Activated naive CD8-positive, alpha-beta T cell treated with anti-CD3 and anti-CD28 coated beads, Interleukin-2, amount 10 ng/mL, durations not matched to agents 7 days and 5 days (primary cell): Measurements from ENCODE around the gene RNF113B. TPM values are rescaled to one million over a fixed set of nuclear protein-coding genes. Genes with fewer than 3 reads are reported as not detected.

Experiments used
- ATAC-seq: fragments of 150-1000 bp; cut with Tn5 transposase; one replicate; pipeline ENCODE4 v1.10.0; 2021; ENCODE audit warnings: low read depth, moderate library complexity
- POLR2A ChIA-PET: fragments of 350-600 bp; sonication (Branson Sonifier 250); formaldehyde crosslinking; loops from one replicate; lab custom pipeline; 2021; ENCODE audit warnings: antibody characterized with exemption; lab: Charles Lee
- DNase-seq: peaks from one replicate; pipeline ENCODE4 v3.0.0; 2021
- H3K27ac Mint-ChIP-seq: one replicate; pipeline ENCODE4 v1.8.0; 2022; ENCODE audit warnings: mild to moderate bottlenecking, mixed read lengths
- H3K27me3 Mint-ChIP-seq: one replicate; pipeline ENCODE4 v1.8.0; 2022; ENCODE audit warnings: mild to moderate bottlenecking, moderate library complexity, mixed read lengths
- H3K36me3 Mint-ChIP-seq: one replicate; pipeline ENCODE4 v1.8.0; 2021; ENCODE audit warnings: mild to moderate bottlenecking, mixed read lengths
- H3K4me1 Mint-ChIP-seq: one replicate; pipeline ENCODE4 v1.8.0; 2021; ENCODE audit warnings: mixed read lengths
- H3K4me3 Mint-ChIP-seq: one replicate; pipeline ENCODE4 v1.8.0; 2022; ENCODE audit warnings: mild to moderate bottlenecking, moderate library complexity, mixed read lengths
- H3K9me3 Mint-ChIP-seq: one replicate; pipeline ENCODE4 v1.8.0; 2021; ENCODE audit warnings: mixed read lengths
- total RNA-seq, 2 experiments: library from RNA; stranded (reverse); gene quantifications; one replicate each; pipeline ENCODE4 v1.2.3, GENCODE V29; 2021

RNF113B gene
- total RNA-seq: not detected

- Mint-ChIP-seq H3K27ac (no peak within 1 kb of the TSS), H3K4me1 (no peaks in the 10 kb centered on the region), H3K27me3 (peaks cover 4% of the 10 kb centered on the region), H3K36me3 (no peaks in the 10 kb centered on the region), H3K9me3 (no peaks in the 10 kb centered on the region), H3K4me3 (no peak within 1 kb of the TSS)
- POLR2A ChIA-PET: no interaction called here
- ATAC-seq (no peak), DNase-seq (no peak)
Observed at GRCh38 chr13:98176777-98177608, at the start of gene RNF113B. TSS of gene RNF113B (minus strand) at chr13:98177269. CDS start at chr13:98177236, 33 bp downstream.

GRCh38 chr13:98226496-98226895, 49.4 kb upstream of the RNF113B start:
- Mint-ChIP-seq H3K27me3 (no peaks in the 10 kb centered on the region), H3K9me3 (no peaks in the 10 kb centered on the region), H3K4me1 (no peaks in the 10 kb centered on the region), H3K27ac (no peak overlapping the region), H3K36me3 (no peaks in the 10 kb centered on the region), H3K4me3 (no peak overlapping the region)
- POLR2A ChIA-PET: no interaction called here
- DNase-seq: no peak
- ATAC-seq: no peak

GRCh38 chr13:98225036-98225940, 48.2 kb upstream of the RNF113B start:
- Mint-ChIP-seq H3K9me3 (no peaks in the 10 kb centered on the region), H3K4me3 (no peak overlapping the region), H3K27ac (no peak overlapping the region), H3K27me3 (peaks cover 6% of the 10 kb centered on the region), H3K36me3 (no peaks in the 10 kb centered on the region), H3K4me1 (no peaks in the 10 kb centered on the region)
- DNase-seq (no peak), ATAC-seq (no peak)
- POLR2A ChIA-PET: no interaction called here

GRCh38 chr13:98224557-98224956, 47.5 kb upstream of the RNF113B start:
- no peak overlapping the region for H3K27ac Mint-ChIP-seq
- H3K9me3 Mint-ChIP-seq: no peaks in the 10 kb centered on the region
- ATAC-seq: no peak
- H3K36me3 Mint-ChIP-seq: no peaks in the 10 kb centered on the region
- H3K4me1 Mint-ChIP-seq: no peaks in the 10 kb centered on the region
- peaks cover 6% of the 10 kb centered on the region for H3K27me3 Mint-ChIP-seq
- DNase-seq: no peak
- POLR2A ChIA-PET: no interaction called here
- H3K4me3 Mint-ChIP-seq: no peak overlapping the region

GRCh38 chr13:98223741-98224140, 46.7 kb upstream of the RNF113B start:
- no peaks in the 10 kb centered on the region for H3K36me3 Mint-ChIP-seq
- no peak overlapping the region for H3K4me3 Mint-ChIP-seq
- POLR2A ChIA-PET: no interaction called here
- DNase-seq: no peak
- no peaks in the 10 kb centered on the region for H3K9me3 Mint-ChIP-seq
- H3K27ac Mint-ChIP-seq: no peak overlapping the region
- no peaks in the 10 kb centered on the region for H3K4me1 Mint-ChIP-seq
- H3K27me3 Mint-ChIP-seq: peaks cover 6% of the 10 kb centered on the region
- no peak for ATAC-seq

GRCh38 chr13:98222816-98223215, 45.7 kb upstream of the RNF113B start:
- POLR2A ChIA-PET: no interaction called here
- Mint-ChIP-seq H3K9me3 (no peaks in the 10 kb centered on the region), H3K4me3 (no peak overlapping the region), H3K36me3 (no peaks in the 10 kb centered on the region), H3K27ac (no peak overlapping the region), H3K27me3 (peaks cover 7% of the 10 kb centered on the region), H3K4me1 (no peaks in the 10 kb centered on the region)
- DNase-seq (no peak), ATAC-seq (no peak)

GRCh38 chr13:98222081-98222554, 45.0 kb upstream of the RNF113B start:
- ATAC-seq (no peak), DNase-seq (no peak)
- Mint-ChIP-seq H3K9me3 (no peaks in the 10 kb centered on the region), H3K4me1 (no peaks in the 10 kb centered on the region), H3K4me3 (no peak overlapping the region), H3K27me3 (peaks cover 7% of the 10 kb centered on the region), H3K27ac (no peak overlapping the region), H3K36me3 (no peaks in the 10 kb centered on the region)
- POLR2A ChIA-PET: no interaction called here

- no peaks in the 10 kb centered on the region for H3K9me3 Mint-ChIP-seq
- H3K4me3 Mint-ChIP-seq: no peak overlapping the region
- POLR2A ChIA-PET: no interaction called here
- DNase-seq (no peak), ATAC-seq (no peak)
- H3K4me1 Mint-ChIP-seq: no peaks in the 10 kb centered on the region
- H3K27ac Mint-ChIP-seq: no peak overlapping the region
- no peaks in the 10 kb centered on the region for H3K36me3 Mint-ChIP-seq
- peaks cover 7% of the 10 kb centered on the region for H3K27me3 Mint-ChIP-seq
Observed at GRCh38 chr13:98221234-98221633, 44.2 kb upstream of the RNF113B start.

- Mint-ChIP-seq H3K36me3 (no peaks in the 10 kb centered on the region), H3K27me3 (peaks cover 7% of the 10 kb centered on the region), H3K4me3 (no peak overlapping the region), H3K27ac (no peak overlapping the region), H3K4me1 (no peaks in the 10 kb centered on the region), H3K9me3 (no peaks in the 10 kb centered on the region)
- no peak for DNase-seq
- POLR2A ChIA-PET: no interaction called here
- ATAC-seq: no peak
Observed at GRCh38 chr13:98220271-98220791, 43.3 kb upstream of the RNF113B start.

- Mint-ChIP-seq H3K27ac (no peak overlapping the region), H3K27me3 (peaks cover 7% of the 10 kb centered on the region), H3K4me1 (no peaks in the 10 kb centered on the region), H3K9me3 (no peaks in the 10 kb centered on the region), H3K36me3 (no peaks in the 10 kb centered on the region), H3K4me3 (no peak overlapping the region)
- ATAC-seq (no peak), DNase-seq (no peak)
- POLR2A ChIA-PET: no interaction called here
Observed at GRCh38 chr13:98219685-98220084, 42.6 kb upstream of the RNF113B start.

- Mint-ChIP-seq H3K9me3 (no peaks in the 10 kb centered on the region), H3K4me1 (no peaks in the 10 kb centered on the region), H3K4me3 (no peak overlapping the region), H3K27ac (no peak overlapping the region), H3K36me3 (no peaks in the 10 kb centered on the region), H3K27me3 (peaks cover 7% of the 10 kb centered on the region)
- no peak for ATAC-seq
- POLR2A ChIA-PET: no interaction called here
- DNase-seq: no peak
Observed at GRCh38 chr13:98217597-98217996, 40.5 kb upstream of the RNF113B start.

- H3K9me3 Mint-ChIP-seq: no peaks in the 10 kb centered on the region
- H3K27ac Mint-ChIP-seq: no peak overlapping the region
- DNase-seq: no peak
- no peak for ATAC-seq
- no peaks in the 10 kb centered on the region for H3K4me1 Mint-ChIP-seq
- no peaks in the 10 kb centered on the region for H3K36me3 Mint-ChIP-seq
- H3K27me3 Mint-ChIP-seq: peaks cover 7% of the 10 kb centered on the region
- POLR2A ChIA-PET: no interaction called here
- H3K4me3 Mint-ChIP-seq: no peak overlapping the region
Observed at GRCh38 chr13:98216711-98217285, 39.7 kb upstream of the RNF113B start.

GRCh38 chr13:98216135-98216565, 39.1 kb upstream of the RNF113B start:
- H3K27ac Mint-ChIP-seq: no peak overlapping the region
- no peak overlapping the region for H3K4me3 Mint-ChIP-seq
- no peak for DNase-seq
- ATAC-seq: no peak
- H3K4me1 Mint-ChIP-seq: no peaks in the 10 kb centered on the region
- H3K9me3 Mint-ChIP-seq: no peaks in the 10 kb centered on the region
- H3K36me3 Mint-ChIP-seq: no peaks in the 10 kb centered on the region
- POLR2A ChIA-PET: no interaction called here
- peaks cover 7% of the 10 kb centered on the region for H3K27me3 Mint-ChIP-seq
